HCEC 1CT (cell line): ENCODE results near the gene DOCK10.

ENCODE experiments used
- DNase-seq: peaks from one replicate; pipeline ENCODE4 v3.0.0-alpha.2; 2017

Gene DOCK10

DNA sequence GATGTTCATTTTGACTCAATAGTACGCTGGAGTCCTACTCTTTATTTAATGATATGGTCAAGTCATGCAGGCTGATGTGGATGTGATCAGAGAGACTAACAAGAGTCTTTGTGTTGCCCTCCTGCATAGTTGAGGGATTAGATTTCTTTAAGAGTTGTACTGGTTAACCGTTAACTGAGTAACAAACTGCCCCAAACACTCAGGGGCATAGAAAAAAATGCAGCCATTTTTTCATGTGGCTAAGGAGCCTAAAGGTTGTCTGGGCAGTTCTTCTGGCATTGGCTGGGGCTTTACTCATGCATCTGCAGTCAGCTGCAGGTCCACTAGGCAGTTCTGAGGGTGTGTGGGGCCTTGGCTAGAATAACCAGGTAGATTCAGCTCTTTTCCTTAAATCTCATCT lies 32.5 kb downstream of the DOCK10 start:
- DNase-seq: peak; percentile 22

DNA sequence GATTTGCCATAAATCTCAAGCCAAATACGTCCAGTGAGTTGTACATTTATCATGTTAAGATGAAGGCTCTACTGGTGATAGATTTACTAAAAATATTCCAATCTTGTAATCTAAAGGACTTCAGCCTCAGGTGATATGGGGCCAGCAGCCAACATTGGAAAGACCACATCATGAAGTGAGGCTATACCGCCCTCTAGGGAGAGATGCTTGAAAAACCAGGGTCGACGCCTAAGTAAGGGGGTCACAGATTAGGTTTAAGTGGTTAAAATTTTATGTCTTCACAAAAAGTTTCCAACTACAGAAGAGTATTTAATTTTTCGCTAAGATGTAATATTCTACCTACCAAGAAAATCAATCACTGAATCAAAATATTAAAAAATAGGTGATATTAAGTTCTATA lies 33.3 kb downstream of the DOCK10 start:
- no peak for DNase-seq

DNA sequence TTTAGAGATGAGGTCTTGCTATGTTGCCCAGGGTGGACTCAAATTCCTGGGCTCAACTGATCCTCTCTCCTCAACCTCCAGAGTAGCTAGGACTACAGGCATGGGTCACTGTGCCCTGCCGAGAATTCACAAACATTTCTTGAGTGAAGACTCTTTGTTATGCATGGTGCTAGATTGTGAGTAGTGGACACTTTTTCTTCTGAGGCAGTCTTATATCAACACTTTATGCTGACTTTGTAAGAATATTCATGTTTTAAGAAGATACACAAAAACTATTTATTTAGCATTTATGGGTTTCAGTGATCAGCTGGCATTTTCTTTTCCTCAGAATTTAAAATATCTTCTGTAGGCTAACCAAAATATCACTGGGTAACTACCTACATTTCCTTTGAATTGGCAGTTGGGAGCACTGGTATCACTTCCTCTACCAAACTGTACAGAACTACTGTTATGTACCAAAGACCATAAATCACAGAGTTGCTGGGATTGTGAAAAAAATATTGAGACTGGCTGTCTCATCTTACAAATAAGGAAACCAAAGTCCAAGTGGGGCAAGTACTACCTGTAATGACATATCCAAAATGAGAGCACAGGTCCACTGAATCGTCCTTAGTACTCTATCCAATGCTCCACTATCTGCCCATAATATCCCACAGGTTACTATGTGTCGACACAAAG lies 34.0 kb downstream of the DOCK10 start:
- no peak for DNase-seq

DNA sequence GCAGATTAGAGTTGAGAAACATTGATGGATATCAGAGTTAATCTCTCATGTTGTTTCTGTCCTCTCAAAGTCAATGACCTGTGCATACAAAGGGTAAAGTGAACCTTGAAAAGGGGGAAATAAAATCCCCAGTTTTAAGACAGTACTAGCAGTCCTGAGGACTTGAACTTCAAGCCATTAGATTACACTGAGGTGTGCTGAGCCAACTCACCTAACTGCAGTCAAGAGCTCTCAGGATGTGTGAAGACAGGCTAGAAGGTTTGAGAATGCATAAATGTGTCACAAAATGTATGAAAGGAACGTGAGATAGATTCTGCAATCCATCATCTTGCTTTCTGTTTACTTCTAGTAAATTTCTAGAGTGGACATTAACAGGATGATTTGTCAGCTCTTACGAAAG lies 35.5 kb downstream of the DOCK10 start:
- no peak for DNase-seq

DNA sequence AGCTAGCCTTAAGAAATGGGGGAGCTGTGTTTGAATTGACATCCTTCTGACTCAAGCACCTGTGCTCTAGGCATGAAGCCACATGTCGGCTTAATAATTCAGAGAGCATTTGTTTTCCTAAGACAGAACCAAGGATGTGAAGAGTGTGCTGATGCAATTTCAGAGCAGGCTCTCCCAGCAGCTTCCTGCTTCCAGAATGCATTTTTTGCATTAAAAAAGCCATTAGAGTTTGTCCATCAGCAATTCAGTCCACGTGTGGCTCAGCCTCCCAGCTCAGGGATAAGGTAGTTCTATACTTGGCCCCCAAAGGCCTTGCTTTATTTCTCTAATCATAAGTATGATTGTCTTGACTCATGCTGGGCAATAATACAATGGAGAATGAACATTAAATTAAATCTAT lies 37.7 kb downstream of the DOCK10 start:
- peak; percentile 45 for DNase-seq

DNA sequence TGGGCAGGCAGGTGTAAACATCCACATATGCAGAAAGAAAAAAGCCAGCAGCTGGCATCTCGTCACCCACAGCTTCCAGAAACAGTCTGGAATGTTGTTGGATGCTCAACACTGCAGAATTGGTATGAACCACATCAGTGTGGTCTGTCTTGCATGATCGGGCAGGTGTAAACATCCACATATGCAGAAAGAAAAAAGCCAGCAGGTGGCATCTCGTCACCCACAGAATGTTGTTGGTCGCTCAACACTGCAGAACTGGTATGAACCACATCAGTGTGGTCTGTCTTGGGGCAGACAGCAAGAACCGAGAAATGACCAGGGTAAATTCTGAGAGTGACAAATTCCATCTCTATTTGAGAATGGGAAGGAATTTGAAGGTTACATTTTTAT lies 39.6 kb downstream of the DOCK10 start:
- no peak for DNase-seq

DNA sequence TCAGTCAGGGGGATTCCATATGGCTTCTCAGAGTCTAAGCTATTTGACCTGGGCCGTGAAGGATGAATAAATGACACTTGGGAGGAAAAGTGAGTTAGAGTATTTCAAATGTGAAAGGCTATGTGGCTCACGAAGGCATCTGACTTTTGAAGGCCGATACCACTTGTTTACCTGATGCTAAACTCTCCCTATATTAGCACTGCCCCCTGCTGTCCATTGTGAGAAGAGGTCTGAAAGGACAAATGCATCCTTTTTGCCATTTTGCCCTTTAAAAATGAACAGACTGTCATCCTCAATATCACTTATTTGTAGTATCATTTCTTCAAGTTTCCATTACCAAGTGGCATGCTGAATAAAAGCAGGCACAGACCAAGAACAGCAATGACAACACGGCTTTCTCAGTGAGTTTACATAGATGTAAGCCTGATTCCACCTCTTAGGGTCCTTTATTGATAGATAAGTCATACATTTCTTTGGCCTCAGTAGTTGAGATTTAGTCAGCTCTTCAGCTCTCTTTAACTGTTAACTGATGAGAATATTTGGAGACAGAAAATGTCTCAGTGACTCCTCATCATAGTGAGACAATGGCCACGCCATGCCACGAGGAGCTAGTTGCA lies 40.1 kb downstream of the DOCK10 start:
- DNase-seq: peak; percentile 75

DNA sequence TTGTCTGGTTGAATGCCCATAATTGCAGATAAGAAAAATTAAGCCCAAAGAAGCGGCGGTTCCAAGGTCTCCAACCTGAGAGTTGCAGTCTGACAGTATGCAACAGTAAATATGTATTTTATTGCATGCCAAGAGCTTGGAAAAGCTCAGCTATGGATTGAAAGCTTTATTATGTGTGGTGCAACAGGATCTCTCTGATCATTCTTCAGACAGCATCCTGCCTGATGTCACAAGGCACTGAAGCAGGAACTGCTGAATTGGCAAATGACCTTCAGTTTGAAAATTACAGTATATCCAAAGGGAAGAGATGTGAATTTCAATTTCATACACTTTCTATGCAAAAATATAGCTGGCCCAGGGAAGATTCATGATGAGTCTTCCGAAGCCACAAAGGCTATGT lies 42.5 kb downstream of the DOCK10 start:
- no peak for DNase-seq

DNA sequence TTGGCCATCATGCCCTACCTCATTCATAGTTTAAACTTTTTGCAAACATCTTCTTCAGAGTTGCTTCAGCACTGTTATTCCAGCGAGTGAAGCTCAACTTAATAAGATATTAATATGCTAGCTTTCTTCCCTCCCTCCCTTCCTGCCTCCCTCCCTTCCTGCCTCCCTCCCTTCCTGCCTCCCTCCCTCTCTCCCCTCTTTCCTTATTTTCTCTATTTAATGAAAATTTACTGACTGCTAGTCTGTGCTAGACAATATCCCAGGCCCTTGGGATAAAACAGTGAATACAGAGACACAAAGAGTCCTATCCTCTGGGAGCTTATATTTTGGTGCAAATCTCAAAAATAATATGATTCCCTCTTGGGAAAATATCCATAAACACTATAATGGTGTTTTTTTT lies 42.9 kb downstream of the DOCK10 start:
- DNase-seq: no peak

DNA sequence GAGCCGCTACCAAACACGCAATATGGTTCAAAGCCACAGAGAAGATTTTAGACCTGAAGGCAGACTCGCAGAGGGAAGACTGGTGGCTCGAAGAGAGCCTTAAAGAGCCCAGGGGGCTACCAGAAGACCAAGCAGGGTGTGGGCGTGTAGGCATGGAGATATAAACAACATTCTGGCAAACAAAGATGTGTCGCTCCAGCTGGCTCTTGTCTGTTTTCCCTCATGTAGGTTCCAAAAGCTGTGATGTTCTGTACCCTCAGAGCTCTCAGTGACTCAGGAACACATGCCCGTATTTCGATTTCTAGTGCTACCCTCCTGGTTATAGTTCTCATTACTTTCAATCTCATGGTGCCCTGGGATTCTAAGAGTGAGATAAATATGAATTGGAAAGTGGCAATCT lies 44.5 kb downstream of the DOCK10 start:
- DNase-seq: peak; percentile 18

DNA sequence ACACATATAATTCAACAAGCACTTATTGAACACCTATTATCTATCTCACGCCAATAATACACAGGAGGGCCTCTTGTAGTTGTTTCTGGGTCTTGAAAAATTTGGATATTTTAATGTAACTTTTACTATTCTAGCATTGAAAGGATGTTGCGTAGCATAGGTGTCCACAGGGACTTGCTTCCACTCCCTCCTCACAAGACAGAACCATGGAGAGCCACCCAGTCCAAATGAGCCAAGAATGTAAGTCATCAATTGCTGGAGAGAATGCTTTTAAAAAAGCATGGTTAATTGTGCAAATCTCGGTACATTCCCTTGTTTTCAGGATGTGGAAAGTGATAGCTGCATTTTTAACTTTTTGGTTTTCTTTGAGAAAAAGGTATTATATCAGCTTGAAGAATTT lies 46.8 kb downstream of the DOCK10 start:
- no peak for DNase-seq

DNA sequence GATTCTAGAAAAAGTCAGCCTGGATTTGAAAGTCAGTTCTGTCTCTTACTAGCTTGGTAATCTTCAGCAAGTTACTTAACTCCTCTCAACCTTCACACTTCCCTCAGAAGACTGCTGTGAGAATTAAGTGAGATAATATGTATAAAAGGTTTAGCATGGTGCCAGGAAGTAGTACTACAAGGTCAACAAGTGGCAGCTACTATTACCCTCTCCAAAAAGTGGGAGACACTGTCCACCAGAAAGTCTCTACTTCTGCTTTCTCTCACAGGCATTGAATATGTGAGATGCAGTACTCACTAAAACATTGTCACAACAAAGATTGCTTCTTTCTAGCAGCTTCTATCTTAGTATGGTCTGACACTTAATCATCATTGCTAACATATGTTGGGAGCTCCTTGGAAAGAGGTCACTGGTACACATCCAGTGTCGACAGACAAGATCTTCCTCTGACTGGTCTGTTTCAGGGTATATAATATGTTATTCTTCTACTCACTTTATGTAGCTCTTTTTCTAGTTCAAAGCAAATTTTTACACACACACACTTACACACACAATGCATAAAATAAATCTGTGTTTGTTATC lies 47.9 kb downstream of the DOCK10 start:
- DNase-seq: no peak

DNA sequence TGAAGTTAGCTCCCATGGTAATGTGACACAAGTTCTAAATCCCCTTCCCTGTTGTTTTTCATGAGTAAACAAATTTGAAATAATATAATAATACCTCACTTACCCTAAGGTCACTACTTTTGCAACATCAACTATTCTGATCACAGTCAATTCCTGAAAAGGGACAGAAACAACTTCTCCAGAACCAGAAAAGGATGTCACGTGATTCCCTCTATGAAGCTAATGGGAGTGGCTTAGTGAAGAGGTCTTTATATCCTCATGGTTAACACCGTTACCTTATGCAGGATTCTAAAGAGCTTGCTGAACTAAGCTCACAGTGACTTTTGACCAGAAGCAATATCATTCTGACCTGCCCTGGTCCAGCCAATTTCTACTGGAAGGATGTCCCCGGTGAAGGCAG lies 51.6 kb downstream of the DOCK10 start:
- DNase-seq: no peak

DNA sequence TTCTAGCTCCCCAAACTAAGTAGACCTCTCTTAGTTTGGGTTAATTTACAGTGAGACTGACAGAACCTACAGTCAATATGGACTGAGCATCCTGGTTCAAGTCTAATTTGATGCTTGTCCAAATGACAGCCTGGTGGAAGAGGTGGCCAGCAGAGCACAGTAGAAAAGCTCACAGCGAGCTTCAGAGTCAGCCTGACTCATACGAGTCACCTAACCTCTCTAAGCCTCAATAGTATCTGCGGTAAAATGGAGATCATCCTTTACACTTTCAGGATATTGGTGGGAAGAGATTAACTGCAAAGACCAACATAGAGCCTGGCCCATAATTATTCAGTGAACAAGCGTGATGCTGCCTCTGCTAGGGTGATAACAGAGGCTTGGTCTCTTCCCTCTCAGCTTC lies 54.5 kb downstream of the DOCK10 start:
- DNase-seq: peak; percentile 47

DNA sequence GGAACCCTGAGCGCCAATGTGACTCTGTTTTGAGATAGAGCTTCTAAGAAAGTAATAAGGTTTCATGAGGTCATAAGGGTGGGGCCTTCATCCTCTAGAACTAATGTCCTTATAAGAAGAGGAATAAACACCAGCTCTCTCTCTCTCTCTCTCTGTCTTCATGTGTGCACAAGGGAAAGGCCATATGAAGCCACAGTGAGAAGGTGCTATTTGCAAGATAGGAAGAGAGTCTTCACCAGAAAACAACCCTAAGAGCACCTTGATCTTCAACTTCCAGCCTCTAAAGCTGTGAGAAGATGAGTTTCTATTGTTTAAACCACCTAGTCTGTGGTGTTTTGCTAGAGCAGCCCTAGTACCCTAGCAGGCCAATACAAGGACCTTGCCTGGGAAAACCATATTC lies 55.8 kb downstream of the DOCK10 start:
- no peak for DNase-seq

DNA sequence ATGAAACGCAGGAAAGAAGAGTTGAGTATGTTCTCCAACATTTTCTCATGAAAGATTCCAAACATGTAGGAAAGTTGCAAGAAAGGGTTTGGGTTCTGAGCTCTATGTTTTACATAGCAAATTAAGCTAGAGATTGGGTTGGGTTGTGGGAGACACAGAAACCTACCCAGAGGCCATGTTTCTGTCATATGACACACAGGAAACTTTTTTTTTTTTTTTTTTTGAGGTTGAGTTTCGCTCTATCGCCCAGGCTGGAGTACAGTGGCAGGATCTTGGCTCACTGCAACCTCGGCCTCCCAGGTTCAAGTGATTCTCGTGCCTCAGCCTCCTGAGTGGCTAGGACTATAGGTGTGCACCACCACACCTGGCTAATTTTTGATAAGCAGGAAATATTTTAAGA lies 57.6 kb downstream of the DOCK10 start:
- DNase-seq: peak; percentile 13

DNA sequence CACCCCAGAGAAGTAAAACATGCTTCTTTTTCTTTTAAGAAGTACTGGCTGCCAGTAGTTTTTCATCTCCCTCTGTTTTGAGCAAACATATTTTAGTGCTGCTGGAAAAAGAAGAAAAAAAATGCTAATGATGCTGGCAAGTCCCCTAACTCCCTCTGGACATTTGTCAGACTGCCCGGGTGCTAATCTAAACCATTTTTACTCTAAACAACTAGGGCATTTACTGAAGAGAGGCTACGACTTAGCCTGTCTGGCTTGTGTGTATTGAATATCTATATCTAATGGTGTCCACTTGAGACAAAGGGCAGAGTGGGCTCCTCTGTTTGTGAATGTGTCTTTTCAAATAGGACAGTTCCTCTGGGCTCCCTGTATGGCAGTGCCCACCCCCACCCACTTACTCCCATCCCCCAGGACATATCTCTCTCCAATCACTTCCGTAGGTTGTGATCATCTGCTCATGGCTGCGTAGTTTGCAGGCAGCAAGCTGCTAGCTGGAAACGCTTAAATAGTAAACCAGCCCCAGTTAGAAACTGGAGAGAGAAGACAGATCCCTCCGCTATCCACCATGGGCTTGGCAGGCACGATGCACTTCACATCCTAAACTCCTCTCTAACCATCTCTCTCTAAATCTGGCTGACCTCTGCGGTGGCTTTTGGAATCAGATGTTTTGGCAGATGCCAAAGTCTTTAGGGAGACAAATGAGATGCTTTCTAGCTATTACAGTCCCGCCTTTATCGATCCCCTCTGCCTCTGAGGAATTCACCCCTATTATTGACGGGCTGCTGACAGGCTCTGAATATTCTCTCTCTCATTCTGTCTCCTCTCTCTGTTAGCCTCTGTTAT lies 58.3 kb downstream of the DOCK10 start:
- DNase-seq: peak; percentile 56

DNA sequence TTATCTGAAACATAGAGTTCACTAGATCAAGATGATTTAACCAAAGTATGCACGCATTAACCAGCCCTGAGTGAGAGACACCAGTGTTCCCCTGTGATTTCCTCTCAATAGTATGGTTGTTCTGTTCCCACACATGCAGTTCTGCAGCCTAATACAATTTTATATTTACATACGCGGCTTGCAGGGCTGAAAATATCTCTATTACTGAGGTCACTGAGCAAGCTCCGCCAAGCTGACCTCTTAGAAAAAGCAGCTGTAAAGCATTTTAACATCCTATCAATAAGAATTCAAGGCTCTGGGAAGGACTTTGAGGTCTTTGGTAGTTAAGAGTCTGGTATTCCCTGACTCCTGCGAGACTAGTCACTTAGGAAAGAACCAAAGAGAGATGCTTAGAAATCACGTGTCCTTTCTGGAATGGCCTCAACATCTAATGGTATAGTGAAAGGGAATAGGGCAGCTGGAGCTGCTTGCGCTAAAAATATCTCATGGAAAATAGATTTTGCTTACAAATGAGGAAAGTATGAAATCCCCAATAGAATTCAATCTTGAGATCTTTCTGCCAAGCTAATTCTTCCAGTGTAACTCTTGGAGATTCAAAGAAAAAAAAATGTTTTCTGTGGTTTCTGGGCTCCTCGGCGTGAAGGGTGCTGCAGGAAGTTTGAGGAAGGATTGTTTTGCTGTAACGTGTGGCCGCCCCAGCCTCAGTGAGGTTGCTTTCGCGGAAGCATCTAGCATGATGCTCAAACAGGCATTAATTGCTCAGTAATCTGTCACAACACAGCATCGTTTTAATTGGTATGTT lies 59.2 kb downstream of the DOCK10 start:
- DNase-seq: peak; percentile 76

DNA sequence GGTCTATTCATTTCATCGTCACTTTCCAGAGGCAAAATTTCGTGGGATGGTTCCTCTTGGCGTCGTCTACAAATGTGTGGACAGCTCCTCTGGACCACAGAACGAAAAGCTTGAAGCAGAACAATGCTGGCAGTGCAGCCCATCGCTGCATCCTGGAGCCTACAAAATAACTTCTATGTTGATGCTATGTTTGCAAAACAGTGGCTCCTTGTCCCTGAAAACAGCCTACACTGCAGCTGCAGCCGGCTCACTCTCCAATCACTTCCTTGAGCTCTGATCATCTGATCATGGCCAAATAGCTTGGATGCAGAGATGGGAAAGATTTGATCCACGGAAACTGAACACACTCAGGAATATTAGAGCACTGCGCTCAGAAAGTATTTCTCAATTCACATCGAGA lies 60.0 kb downstream of the DOCK10 start:
- DNase-seq: peak; percentile 63

DNA sequence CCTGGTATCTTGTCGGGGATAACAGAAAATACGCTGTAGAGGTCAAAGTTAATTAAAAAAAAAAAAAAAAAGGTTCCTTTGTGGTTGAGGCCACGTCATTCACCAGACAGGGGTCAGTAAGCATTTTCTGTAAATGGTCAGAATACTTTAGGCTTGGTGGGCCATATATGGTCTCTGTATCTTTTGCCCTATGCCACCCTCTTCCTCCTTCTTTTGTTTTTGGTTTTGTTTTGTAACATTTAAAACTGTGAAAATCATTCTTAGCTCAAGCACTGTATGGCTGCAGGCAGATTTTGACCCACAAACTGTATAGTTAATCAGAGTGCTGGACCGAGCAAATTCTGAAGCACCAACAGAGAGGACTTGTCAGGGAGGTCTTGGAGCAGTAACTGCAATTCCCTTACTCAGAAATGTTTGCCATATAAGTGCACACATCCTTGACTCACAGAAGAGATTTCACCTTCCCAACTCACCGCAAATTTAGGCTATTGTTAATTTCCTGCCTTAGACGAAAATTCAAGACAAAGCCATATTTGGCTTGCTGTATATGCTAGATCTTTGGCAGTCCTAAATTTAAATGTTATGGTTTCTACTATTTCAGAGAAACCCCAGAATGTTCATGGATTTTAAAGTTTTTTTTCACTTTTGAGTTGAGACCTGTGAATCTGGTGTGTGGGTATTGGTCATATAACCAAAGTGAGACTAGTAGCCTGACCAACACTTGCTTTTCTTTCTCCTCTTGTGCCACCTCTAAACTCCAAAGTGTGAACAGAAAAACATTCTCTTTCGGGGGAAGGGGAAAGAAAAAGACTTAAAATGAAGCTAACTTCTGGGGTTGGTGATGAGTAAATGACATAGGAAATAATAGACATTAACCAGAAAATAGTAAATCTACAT lies 65.4 kb downstream of the DOCK10 start:
- DNase-seq: no peak

DNA sequence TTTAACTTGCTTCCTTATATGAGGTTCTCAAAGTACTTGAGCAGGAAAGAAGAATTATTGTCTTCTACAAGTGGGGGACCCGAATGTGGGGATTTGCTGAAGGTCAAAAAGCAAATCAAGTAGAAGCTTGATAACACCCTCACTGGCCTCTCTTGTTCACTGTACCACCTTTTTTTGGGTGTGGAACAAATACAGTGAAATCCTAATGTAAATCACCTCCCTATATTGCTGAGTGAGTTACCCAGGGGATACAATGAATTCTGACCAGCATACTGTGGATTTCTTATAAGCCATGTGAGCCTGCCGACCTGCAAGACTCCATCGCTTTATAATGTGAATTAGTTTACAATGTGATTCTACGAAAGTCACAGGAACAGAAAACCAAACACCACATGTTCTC lies 66.5 kb downstream of the DOCK10 start:
- DNase-seq: no peak
